Measurements from ENCODE around the gene C4B.
"Not testable (repeated sequence)": the region's sequence is repeated elsewhere in the genome, so short reads cannot be mapped to it uniquely, and the experiment has no call there.

C4B gene

GRCh38 chr6:32014547-32014946, at the start of gene C4B:
TSS of gene C4B (plus strand) at chr6:32014795. CDS start at chr6:32014846, 51 bp downstream.
- not testable (repeated sequence) for H3K4me1 ChIP-seq (ENCODE audit: low read length); DNase-seq; H3K9me2 ChIP-seq (replicated peaks; ENCODE audit: insufficient read depth, low read length); H2AFZ ChIP-seq (ENCODE audit: low read length); H3F3A ChIP-seq (ENCODE audit: insufficient read depth, low read length); H3K4me2 ChIP-seq (ENCODE audit: low read depth, low read length); H3K27ac ChIP-seq (ENCODE audit: low read length); H3K4me3 ChIP-seq (ENCODE audit: low read length); H3K9ac ChIP-seq (ENCODE audit: low read length); H3K27me3 ChIP-seq (replicated peaks; ENCODE audit: insufficient read depth, low read length); H3K79me2 ChIP-seq (ENCODE audit: low read length); H3K36me3 ChIP-seq (replicated peaks; ENCODE audit: insufficient read depth, low read length); H3K9me3 ChIP-seq (replicated peaks; ENCODE audit: insufficient read depth, low read length); H4K20me1 ChIP-seq (ENCODE audit: insufficient read depth, low read length)

- no peaks in the 10 kb centered on the region for H3K27me3 ChIP-seq (replicated peaks; ENCODE audit: insufficient read depth, low read length)
- H3F3A ChIP-seq (ENCODE audit: insufficient read depth, low read length): no peaks in the 10 kb centered on the region
- TF ChIP-seq EZH2phosphoT487 (IDR thresholded peaks at IDR 0.05; ENCODE audit: low read length): no peak
- no peak for TF ChIP-seq CTCF (IDR thresholded peaks at IDR 0.05; ENCODE audit: low read length)
- H3K79me2 ChIP-seq (ENCODE audit: low read length): peaks cover 7% of the 10 kb centered on the region
- H3K4me2 ChIP-seq (ENCODE audit: low read depth, low read length): no peak overlapping the region
- no peak overlapping the region for H3K27ac ChIP-seq (ENCODE audit: low read length)
- no peaks in the 10 kb centered on the region for H3K36me3 ChIP-seq (replicated peaks; ENCODE audit: insufficient read depth, low read length)
- H3K4me1 ChIP-seq (ENCODE audit: low read length): no peaks in the 10 kb centered on the region
- no peaks in the 10 kb centered on the region for H3K9me3 ChIP-seq (replicated peaks; ENCODE audit: insufficient read depth, low read length)
- no peak overlapping the region for H3K9ac ChIP-seq (ENCODE audit: low read length)
- H3K4me3 ChIP-seq (ENCODE audit: low read length): no peak overlapping the region
- no peak overlapping the region for H2AFZ ChIP-seq (ENCODE audit: low read length)
- H3K9me2 ChIP-seq (replicated peaks; ENCODE audit: insufficient read depth, low read length): no peaks in the 10 kb centered on the region
- DNase-seq: no peak
- H4K20me1 ChIP-seq (ENCODE audit: insufficient read depth, low read length): no peaks in the 10 kb centered on the region
Observed at GRCh38 chr6:31965700-31966099, 48.9 kb upstream of the C4B start.

GRCh38 chr6:31966506-31966905, 48.1 kb upstream of the C4B start:
- H3K27ac ChIP-seq (ENCODE audit: low read length): no peak overlapping the region
- H3K36me3 ChIP-seq (replicated peaks; ENCODE audit: insufficient read depth, low read length): no peaks in the 10 kb centered on the region
- H3K9me2 ChIP-seq (replicated peaks; ENCODE audit: insufficient read depth, low read length): no peaks in the 10 kb centered on the region
- DNase-seq: no peak
- H3K4me1 ChIP-seq (ENCODE audit: low read length): peaks cover 5% of the 10 kb centered on the region; the same call in 1 of the 2 replicates
- H3K27me3 ChIP-seq (replicated peaks; ENCODE audit: insufficient read depth, low read length): no peaks in the 10 kb centered on the region
- H3K79me2 ChIP-seq (ENCODE audit: low read length): peaks cover 12% of the 10 kb centered on the region
- no peak overlapping the region for H2AFZ ChIP-seq (ENCODE audit: low read length)
- H3K4me3 ChIP-seq (ENCODE audit: low read length): no peak overlapping the region
- TF ChIP-seq EZH2 (optimal IDR thresholded peaks at IDR 0.05; ENCODE audit: low read depth, low read length) (no peak), EZH2phosphoT487 (IDR thresholded peaks at IDR 0.05; ENCODE audit: low read length) (no peak), CTCF (IDR thresholded peaks at IDR 0.05; ENCODE audit: low read length) (no peak)
- H3F3A ChIP-seq (ENCODE audit: insufficient read depth, low read length): peaks cover 8% of the 10 kb centered on the region
- no peaks in the 10 kb centered on the region for H3K9me3 ChIP-seq (replicated peaks; ENCODE audit: insufficient read depth, low read length)
- no peaks in the 10 kb centered on the region for H4K20me1 ChIP-seq (ENCODE audit: insufficient read depth, low read length)
- H3K9ac ChIP-seq (ENCODE audit: low read length): no peak overlapping the region
- H3K4me2 ChIP-seq (ENCODE audit: low read depth, low read length): no peak overlapping the region

- H2AFZ ChIP-seq (ENCODE audit: low read length): no peak overlapping the region
- no peak overlapping the region for H3K4me2 ChIP-seq (ENCODE audit: low read depth, low read length)
- peaks cover 8% of the 10 kb centered on the region for H3F3A ChIP-seq (ENCODE audit: insufficient read depth, low read length)
- no peaks in the 10 kb centered on the region for H3K27me3 ChIP-seq (replicated peaks; ENCODE audit: insufficient read depth, low read length)
- H3K4me3 ChIP-seq (ENCODE audit: low read length): no peak overlapping the region
- peaks cover 6% of the 10 kb centered on the region; the same call in 1 of the 2 replicates for H3K4me1 ChIP-seq (ENCODE audit: low read length)
- TF ChIP-seq EZH2 (optimal IDR thresholded peaks at IDR 0.05; ENCODE audit: low read depth, low read length): no peak
- no peak for TF ChIP-seq CTCF (IDR thresholded peaks at IDR 0.05; ENCODE audit: low read length)
- no peak for TF ChIP-seq EZH2phosphoT487 (IDR thresholded peaks at IDR 0.05; ENCODE audit: low read length)
- no peaks in the 10 kb centered on the region for H3K9me2 ChIP-seq (replicated peaks; ENCODE audit: insufficient read depth, low read length)
- H3K79me2 ChIP-seq (ENCODE audit: low read length): peaks cover 15% of the 10 kb centered on the region
- H3K9me3 ChIP-seq (replicated peaks; ENCODE audit: insufficient read depth, low read length): no peaks in the 10 kb centered on the region
- H3K36me3 ChIP-seq (replicated peaks; ENCODE audit: insufficient read depth, low read length): no peaks in the 10 kb centered on the region
- no peak overlapping the region for H3K27ac ChIP-seq (ENCODE audit: low read length)
- H3K9ac ChIP-seq (ENCODE audit: low read length): no peak overlapping the region
- H4K20me1 ChIP-seq (ENCODE audit: insufficient read depth, low read length): no peaks in the 10 kb centered on the region
- no peak for DNase-seq
Observed at GRCh38 chr6:31966997-31967925, 47.3 kb upstream of the C4B start.
